Calu3 (cell line): ENCODE results near the gene TBC1D14. TPM values are rescaled to one million over a fixed set of nuclear protein-coding genes. Genes with fewer than 3 reads are reported as not detected.

Experiments used
- BruUV-seq: library from RNA; stranded (reverse); fragments of 400-500 nt; replicated peaks from 2 replicates; lab custom pipeline; 2021; lab: Mats Ljungman, UMichigan
- CTCF ChIA-PET: fragments of 300-600 bp; sonication (Branson Sonifier 250); formaldehyde crosslinking; loops from one replicate; lab custom pipeline; 2022; ENCODE audit warnings: antibody characterized with exemption; lab: Charles Lee
- DNase-seq: peaks from one replicate; pipeline ENCODE4 v3.0.0; 2022
- H3K27ac Mint-ChIP-seq: one replicate; pipeline ENCODE4 v1.8.0; 2022; ENCODE audit warnings: mixed read lengths; ENCODE audit not compliant: unreplicated experiment
- H3K27me3 Mint-ChIP-seq: one replicate; pipeline ENCODE4 v1.8.0; 2022; ENCODE audit warnings: mixed read lengths; ENCODE audit not compliant: unreplicated experiment
- H3K36me3 Mint-ChIP-seq: one replicate; pipeline ENCODE4 v1.8.0; 2022; ENCODE audit warnings: mild to moderate bottlenecking, moderate library complexity, mixed read lengths; ENCODE audit not compliant: insufficient read depth, unreplicated experiment
- H3K4me1 Mint-ChIP-seq: one replicate; pipeline ENCODE4 v1.8.0; 2022; ENCODE audit warnings: mild to moderate bottlenecking, low read depth, mixed read lengths; ENCODE audit not compliant: unreplicated experiment
- H3K4me3 Mint-ChIP-seq: one replicate; pipeline ENCODE4 v1.8.0; 2022; ENCODE audit warnings: mild to moderate bottlenecking, low read depth, moderate library complexity, mixed read lengths; ENCODE audit not compliant: unreplicated experiment
- H3K9me3 Mint-ChIP-seq: one replicate; pipeline ENCODE4 v1.8.0; 2022; ENCODE audit warnings: low read depth, mixed read lengths; ENCODE audit not compliant: unreplicated experiment
- intact Hi-C: fragments of 100-400 bp; cut with micrococcal nuclease; formaldehyde crosslinking; loops from one replicate; pipeline ENCODE4 v1.10.0; 2022; ENCODE audit not compliant: unreplicated experiment
- total RNA-seq: library from RNA; stranded (reverse); gene quantifications from 2 replicates; pipeline ENCODE4 v1.2.3, GENCODE V29; 2022
- TF ChIP-seq, protein P1 (sequence below): fragments of 200-600 bp; IDR thresholded peaks from one replicate; pipeline ENCODE4 v1.8.0; 2022; ENCODE audit warnings: antibody characterized with exemption; ENCODE audit not compliant: unreplicated experiment

Gene TBC1D14
- total RNA-seq, 1 experiment from 2014 or later, result 26.4 TPM

DNA sequence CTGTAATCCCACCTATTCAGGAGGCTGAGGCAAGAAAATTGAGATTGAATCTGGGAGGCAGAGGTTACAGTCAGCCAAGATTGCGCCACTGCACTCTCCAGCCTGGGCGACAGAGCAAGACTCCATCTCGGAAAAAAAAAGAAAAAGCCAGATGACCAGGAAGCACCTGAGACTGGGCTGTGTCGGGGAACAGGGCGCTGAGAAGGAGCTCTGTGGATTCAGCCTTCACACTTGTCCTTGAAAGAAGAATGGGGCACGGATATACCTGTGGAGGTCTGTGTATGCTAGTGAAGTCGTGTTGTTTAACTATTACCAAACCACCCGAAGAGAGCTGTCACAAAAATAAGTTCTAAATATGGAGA is 94.2 kb downstream of the TBC1D14 start:
- no peak overlapping the region for H3K4me3 Mint-ChIP-seq
- H3K27me3 Mint-ChIP-seq, result no peaks in the 10 kb centered on the region
- intact Hi-C loops, result no loop called here
- H3K9me3 Mint-ChIP-seq, result no peaks in the 10 kb centered on the region
- CTCF ChIA-PET, result no interaction called here
- BruUV-seq, result no TSS peak
- peaks cover 24% of the 10 kb centered on the region for H3K36me3 Mint-ChIP-seq
- no peak for DNase-seq
- TF ChIP-seq, protein P1, sequence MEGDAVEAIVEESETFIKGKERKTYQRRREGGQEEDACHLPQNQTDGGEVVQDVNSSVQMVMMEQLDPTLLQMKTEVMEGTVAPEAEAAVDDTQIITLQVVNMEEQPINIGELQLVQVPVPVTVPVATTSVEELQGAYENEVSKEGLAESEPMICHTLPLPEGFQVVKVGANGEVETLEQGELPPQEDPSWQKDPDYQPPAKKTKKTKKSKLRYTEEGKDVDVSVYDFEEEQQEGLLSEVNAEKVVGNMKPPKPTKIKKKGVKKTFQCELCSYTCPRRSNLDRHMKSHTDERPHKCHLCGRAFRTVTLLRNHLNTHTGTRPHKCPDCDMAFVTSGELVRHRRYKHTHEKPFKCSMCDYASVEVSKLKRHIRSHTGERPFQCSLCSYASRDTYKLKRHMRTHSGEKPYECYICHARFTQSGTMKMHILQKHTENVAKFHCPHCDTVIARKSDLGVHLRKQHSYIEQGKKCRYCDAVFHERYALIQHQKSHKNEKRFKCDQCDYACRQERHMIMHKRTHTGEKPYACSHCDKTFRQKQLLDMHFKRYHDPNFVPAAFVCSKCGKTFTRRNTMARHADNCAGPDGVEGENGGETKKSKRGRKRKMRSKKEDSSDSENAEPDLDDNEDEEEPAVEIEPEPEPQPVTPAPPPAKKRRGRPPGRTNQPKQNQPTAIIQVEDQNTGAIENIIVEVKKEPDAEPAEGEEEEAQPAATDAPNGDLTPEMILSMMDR, result no peak
- no peak overlapping the region for H3K27ac Mint-ChIP-seq
- H3K4me1 Mint-ChIP-seq, result peaks cover 14% of the 10 kb centered on the region

DNA sequence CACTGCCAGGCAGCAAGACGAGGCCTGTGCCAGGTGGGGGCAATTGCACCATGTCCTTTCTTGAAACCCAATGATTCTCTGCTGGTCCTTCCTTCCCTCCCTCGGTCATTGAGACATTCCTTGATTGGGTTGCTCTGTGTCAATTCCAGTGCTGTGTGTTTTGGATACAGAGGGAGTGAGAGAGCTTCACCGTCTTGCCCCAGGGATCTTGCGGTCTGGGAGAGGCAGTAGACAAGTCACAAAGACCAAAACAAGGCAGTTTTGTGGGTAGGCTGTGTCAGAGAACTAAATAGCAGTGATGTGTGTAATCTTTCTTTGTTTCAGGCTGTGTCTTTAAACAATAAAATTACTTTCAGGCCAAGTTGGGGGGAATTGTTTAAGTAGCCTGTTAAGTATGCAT is 94.7 kb downstream of the TBC1D14 start:
- no peak overlapping the region for H3K27ac Mint-ChIP-seq

DNA sequence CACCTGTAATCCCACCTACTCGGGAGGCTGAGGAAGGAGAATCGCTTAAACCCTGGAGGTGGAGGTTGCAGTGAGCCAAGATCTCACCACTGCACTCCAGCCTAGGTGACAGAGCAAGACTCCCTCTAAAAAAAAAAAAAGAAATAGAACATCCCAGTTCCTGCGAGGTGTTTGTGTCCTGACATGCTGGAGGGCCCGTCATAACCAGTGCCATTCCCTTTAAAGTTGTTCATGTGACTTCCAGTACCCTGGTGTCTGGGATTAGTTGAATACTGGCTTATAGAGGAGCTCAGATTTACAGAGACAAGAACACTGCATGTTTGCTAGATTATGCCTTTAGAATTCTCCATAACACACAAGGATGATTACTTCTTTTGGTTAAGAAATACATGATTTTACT is 95.9 kb downstream of the TBC1D14 start:
- Mint-ChIP-seq H3K36me3 (peaks cover 29% of the 10 kb centered on the region), H3K4me1 (peaks cover 5% of the 10 kb centered on the region)
- intact Hi-C loops, result no loop called here

More for the DNA sequence above, 94.7 kb downstream of the TBC1D14 start:
- no peak overlapping the region for H3K4me3 Mint-ChIP-seq
- no TSS peak for BruUV-seq
- no peak for DNase-seq
- H3K4me1 Mint-ChIP-seq, result peaks cover 9% of the 10 kb centered on the region
- no peaks in the 10 kb centered on the region for H3K27me3 Mint-ChIP-seq
- TF ChIP-seq, protein P1, result no peak
- no peaks in the 10 kb centered on the region for H3K9me3 Mint-ChIP-seq
- peaks cover 28% of the 10 kb centered on the region for H3K36me3 Mint-ChIP-seq
- intact Hi-C loops, result no loop called here
- CTCF ChIA-PET, result no interaction called here

DNA sequence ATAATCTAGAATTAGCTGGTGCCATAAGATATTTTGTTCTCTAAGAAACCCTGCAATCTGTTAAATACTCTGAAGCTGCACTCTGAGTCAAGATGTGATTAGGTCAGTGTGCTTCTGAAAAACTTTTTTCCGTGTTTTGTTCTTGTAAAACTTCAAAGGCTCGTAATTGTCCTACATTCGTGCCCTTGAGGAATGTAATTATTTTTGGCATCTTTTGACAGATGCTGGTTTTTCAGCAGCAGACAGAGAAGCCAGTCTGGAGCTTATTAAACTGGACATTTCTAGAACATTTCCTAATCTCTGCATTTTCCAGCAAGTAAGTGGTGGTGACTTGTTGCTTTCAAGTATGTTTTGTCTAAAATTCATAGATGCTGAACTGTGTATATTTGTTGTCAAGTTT is 96.8 kb downstream of the TBC1D14 start:
- peaks cover 5% of the 10 kb centered on the region for H3K4me1 Mint-ChIP-seq
- CTCF ChIA-PET, result no interaction called here
- no peaks in the 10 kb centered on the region for H3K9me3 Mint-ChIP-seq
- intact Hi-C loops, result no loop called here
- no peak overlapping the region for H3K4me3 Mint-ChIP-seq
- no peak overlapping the region for H3K27ac Mint-ChIP-seq
- TF ChIP-seq, protein P1, result no peak
- DNase-seq, result no peak
- no peaks in the 10 kb centered on the region for H3K27me3 Mint-ChIP-seq
- no TSS peak for BruUV-seq
- peaks cover 22% of the 10 kb centered on the region for H3K36me3 Mint-ChIP-seq

More for the DNA sequence above, 95.9 kb downstream of the TBC1D14 start:
- TF ChIP-seq, protein P1, result no peak
- DNase-seq, result no peak
- Mint-ChIP-seq H3K9me3 (no peaks in the 10 kb centered on the region), H3K4me3 (no peak overlapping the region), H3K27me3 (no peaks in the 10 kb centered on the region), H3K27ac (no peak overlapping the region)
- CTCF ChIA-PET, result no interaction called here
- BruUV-seq, result no TSS peak
